ENCODE results near the gene TMEM263.
"Not testable (repeated sequence)": the region's sequence is repeated elsewhere in the genome, so short reads cannot be mapped to it uniquely, and the experiment has no call there.

DNA sequence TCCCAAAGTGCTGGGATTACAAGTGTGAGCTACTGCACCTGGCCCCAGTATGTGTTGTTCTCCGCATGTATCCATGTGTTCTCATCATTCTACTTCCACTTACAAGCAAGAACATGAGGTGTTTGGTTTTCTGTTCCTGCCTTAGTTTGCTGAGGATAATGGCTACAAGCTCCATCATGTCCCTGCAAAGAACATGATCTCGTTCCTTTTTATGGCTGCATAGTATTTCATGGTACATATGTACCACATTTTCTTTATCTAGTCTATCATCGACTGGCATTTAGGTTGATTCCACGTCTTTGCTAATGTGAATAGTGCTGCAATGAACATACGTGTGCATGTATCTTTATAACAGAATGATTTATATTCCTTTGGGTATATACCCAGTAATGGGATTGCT is 40.4 kb downstream of the TMEM263 start:
- TF ChIP-seq, protein P1, sequence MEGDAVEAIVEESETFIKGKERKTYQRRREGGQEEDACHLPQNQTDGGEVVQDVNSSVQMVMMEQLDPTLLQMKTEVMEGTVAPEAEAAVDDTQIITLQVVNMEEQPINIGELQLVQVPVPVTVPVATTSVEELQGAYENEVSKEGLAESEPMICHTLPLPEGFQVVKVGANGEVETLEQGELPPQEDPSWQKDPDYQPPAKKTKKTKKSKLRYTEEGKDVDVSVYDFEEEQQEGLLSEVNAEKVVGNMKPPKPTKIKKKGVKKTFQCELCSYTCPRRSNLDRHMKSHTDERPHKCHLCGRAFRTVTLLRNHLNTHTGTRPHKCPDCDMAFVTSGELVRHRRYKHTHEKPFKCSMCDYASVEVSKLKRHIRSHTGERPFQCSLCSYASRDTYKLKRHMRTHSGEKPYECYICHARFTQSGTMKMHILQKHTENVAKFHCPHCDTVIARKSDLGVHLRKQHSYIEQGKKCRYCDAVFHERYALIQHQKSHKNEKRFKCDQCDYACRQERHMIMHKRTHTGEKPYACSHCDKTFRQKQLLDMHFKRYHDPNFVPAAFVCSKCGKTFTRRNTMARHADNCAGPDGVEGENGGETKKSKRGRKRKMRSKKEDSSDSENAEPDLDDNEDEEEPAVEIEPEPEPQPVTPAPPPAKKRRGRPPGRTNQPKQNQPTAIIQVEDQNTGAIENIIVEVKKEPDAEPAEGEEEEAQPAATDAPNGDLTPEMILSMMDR (IDR thresholded peaks at IDR 0.05), result not testable (repeated sequence)
- TF ChIP-seq EP300, POLR2A (IDR thresholded peaks at IDR 0.05): not testable (repeated sequence)

All from tibial nerve (tissue), 4 donors.